ENCODE measurements around the gene PEX16.

Gene PEX16

GRCh38 chr11:45879803-45880686, 37.6 kb downstream of the PEX16 start:
- no peak for DNase-seq (ENCODE audit: low read depth in 1 of 2, low spot score in 1 of 2)

DNA sequence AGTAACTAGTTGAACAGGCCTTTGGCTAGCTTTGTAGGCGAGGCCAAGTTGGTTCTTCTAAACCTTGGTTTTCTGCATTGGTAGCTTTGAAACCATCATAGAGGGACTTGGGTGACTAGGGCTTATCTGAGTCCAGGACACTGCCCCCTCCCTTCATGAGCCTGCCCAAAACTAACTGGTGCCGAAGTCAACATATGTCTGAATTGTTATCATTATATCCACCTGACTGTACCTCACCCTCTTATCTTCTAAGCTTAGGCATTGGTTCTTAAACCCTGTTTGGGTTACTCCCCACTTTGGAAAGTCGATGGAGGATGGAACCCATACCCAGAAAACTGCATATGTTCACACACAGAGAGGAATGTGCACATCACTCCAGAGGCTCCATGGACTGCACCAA, 39.8 kb downstream of the PEX16 start:
- no peak for DNase-seq (ENCODE audit: low read depth in 1 of 2, low spot score in 1 of 2)

DNA sequence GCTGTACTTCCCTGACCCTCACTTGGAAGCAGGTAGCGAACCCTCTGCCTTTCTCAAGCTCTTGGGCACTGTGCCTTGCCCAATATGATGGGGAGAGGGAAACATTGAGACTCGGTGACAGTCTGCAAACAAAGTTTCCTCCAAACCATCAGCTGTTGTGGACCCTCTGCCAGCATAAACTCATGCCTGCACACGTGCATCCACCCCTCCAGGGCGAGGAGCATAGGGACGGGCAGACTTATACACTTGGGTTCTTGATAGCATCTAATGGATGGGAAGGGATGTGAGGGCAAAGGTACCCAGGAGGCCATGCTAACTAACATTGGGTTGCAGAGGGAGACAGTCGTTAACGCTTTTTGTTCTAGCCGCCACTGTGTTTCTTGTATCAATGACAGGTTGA, 40.5 kb downstream of the PEX16 start:
- DNase-seq (ENCODE audit: low read depth in 1 of 2, low spot score in 1 of 2): no peak

GRCh38 chr11:45876401-45876800, 41.3 kb downstream of the PEX16 start:
- no peak for DNase-seq (ENCODE audit: low read depth in 1 of 2, low spot score in 1 of 2)

GRCh38 chr11:45872651-45873356, 44.9 kb downstream of the PEX16 start:
- DNase-seq (ENCODE audit: low read depth in 1 of 2, low spot score in 1 of 2): no peak

GRCh38 chr11:45871638-45872037, 46.0 kb downstream of the PEX16 start:
- no peak for DNase-seq (ENCODE audit: low read depth in 1 of 2, low spot score in 1 of 2)

DNA sequence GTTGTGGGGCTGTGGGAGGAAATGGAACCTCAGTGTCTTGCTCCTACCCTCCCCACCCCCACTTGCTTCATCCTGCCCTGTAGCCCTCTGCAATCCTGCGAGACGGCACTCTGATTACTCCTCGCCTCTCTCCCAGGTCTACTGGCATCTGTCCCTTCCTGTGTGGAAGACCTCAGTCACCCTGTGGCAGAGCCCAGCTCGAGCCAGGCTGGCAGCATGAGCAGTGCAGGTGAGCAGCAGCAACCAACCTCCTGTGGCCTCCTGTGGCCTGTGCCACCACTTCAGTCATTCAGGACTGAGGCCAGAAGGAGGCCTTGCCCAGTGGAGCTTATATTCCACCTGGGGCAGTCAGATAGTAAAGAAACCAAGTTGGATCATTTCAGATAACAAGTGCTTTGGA, 47.0 kb downstream of the PEX16 start:
- DNase-seq (ENCODE audit: low read depth in 1 of 2, low spot score in 1 of 2): no peak

- DNase-seq (ENCODE audit: low read depth in 1 of 2, low spot score in 1 of 2): no peak
Observed at GRCh38 chr11:45869551-45869950, 48.1 kb downstream of the PEX16 start.

- DNase-seq (ENCODE audit: low read depth in 1 of 2, low spot score in 1 of 2): no peak
Observed at GRCh38 chr11:45864041-45864440, 53.6 kb downstream of the PEX16 start.

- no peak for DNase-seq (ENCODE audit: low read depth in 1 of 2, low spot score in 1 of 2)
Observed at GRCh38 chr11:45860764-45861510, 56.7 kb downstream of the PEX16 start.

DNA sequence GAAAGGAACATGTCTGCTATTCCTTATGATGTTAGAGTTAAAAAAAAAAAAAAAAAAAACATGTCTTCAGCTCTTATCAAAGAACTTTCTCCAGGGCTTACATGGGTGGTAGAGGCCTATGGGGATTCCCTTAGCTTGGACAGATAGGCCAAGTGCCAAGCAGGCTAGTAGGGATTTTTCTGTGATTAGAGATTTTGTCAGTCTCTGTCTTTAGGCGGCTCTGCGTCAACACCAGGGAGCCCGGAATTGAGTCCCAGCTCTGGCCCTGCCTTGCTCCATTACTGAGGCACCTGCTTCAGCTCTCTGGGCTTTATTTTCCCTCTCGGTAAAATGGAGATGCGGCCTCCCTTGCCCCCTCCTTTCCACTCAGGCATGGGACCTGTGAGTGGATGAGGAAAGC, 57.3 kb downstream of the PEX16 start:
- no peak for DNase-seq (ENCODE audit: low read depth in 1 of 2, low spot score in 1 of 2)

Data from activated CD4-positive, alpha-beta T cell treated with anti-CD3 and anti-CD28 coated beads, Interleukin-2, amount 50 U/mL, for 24 hours (primary cell).